ENCODE measurements around the gene VTI1A.
"Not testable (repeated sequence)": the region's sequence is repeated elsewhere in the genome, so short reads cannot be mapped to it uniquely, and the experiment has no call there.

The VTI1A gene

DNA sequence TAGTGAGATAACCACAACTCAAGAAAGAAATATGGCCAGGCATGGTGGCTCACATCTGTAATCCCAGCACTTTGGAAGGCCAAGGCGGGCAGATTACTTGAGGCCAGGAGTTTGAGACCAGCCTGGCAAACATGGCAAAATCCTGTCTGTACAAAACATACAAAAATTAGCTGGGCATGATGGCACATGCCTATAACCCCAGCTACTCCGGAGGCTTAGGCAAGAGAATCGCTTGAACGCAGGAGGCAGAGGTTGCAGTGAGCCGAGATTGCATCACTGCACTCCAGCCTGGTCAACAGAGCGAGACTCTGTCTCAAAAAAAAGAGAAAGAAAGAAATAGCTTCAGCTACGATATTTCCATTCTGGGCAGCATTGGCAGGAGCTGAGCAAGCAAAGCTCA is 143.8 kb downstream of the VTI1A start:
- not testable (repeated sequence) for DNase-seq

DNA sequence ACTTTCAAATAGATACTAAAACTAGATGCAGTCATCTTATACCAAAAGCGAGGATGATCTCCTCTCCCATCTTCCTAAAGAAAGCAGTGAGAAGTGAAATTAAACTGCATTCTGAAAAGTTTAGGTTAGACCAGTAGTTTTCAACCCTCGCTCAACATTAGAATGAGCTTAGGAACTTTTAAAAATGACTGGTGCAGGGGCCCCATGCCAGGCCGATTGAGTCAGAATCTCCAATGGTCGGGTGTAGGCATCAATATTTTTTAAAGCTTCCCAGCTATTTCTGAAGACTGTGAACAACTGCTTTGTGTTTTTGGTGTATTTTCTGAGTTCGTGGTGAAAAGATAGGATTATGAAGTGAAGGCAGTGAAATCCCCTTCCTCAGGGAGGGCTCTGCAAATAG is 146.0 kb downstream of the VTI1A start:
- DNase-seq = no peak

DNA sequence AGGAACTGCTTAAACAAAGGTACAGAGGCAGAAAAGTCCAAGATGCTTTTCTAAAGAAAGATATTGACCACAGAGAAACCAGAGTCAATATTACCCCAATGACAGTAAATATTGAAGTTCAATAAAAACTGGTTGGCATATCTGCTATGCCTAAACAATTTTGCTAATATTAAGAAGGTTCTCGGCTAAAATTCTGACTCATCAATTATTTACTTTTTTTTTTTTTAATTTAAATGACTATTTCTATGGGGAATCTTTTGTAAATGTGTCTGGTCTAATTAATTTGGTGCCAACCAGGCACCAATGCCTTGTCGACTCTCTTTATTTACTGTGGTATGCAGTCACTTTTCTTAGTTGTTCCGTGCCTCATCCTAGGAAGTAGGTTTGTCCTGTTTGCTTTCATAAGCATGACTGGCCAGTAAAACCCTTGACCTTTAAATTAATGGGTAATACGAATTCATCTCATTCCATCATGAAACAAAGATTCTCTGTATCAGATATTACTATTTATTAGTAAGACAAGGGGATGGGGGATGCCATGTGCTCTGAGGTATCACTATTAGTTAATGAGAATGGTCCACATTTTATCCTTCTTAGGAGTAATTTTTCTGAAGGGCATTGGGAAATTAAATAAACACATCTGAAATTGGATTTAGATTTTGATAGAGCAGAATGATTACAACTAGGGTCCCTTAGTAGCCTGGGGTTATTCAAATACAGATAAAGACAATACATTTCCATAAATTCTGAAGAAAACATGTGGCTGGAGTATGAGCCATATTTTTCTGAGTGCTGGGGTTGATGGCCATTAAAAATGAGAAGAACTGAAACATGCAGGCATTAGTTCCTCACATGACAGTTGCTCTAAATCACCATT is 154.4 kb downstream of the VTI1A start:
- DNase-seq = no peak

DNA sequence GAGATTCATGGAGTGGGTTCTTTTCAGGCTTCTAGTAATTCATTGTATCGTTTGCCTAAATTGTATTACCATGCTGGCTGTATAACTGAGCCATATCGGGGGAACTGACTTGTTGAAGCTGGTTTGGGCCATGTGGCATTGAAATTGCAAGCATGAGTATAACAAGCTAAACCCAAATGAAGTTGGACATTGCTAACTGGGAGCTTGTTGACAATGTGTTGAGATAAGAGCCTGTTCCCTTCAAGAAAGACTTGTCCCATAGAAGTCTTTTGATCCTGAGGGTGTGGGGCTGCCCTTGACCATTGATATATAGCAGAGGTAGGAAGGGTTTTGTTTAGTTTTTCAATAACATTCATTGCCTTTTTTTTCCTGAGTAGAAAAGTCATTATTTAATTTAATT is 156.0 kb downstream of the VTI1A start:
- DNase-seq = no peak

DNA sequence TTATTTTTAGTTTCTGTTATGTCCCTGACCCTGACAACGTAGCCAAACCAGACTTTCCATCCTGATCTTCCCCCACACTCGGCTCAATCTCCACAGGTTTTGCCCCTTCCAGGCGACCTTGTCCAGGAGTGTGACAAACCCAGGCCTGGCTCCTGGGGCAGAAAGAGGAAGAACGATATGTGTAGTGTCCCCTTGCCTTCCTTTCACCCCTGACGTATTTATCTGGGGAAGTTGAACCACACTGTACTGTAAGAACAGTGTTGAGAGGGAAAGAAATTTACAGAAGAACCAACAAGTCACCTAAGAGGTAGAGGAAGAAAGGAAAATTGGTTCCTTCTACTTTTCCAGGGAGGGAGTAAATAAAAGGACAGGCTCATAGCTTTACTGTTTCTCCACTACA is 158.0 kb downstream of the VTI1A start:
- no peak for DNase-seq

DNA sequence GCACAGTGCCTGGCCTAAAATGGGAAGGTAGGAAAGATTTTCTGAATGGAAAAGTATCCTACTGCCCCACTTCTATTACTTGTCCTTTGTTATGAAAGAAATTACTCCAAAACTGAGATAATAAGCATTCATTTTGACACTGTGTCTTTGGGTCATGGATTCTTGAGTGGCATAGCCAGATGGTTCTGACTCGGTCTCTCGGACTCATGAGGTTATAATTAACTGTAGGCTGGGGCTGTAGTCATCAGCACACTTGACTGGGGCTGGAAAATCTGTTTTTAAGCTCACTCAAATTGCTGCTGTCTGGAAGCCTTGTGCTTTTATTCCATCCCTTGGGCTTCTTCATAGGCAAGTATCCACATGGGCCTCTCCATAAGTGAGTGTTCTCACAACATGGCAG is 160.5 kb downstream of the VTI1A start:
- DNase-seq = no peak

DNA sequence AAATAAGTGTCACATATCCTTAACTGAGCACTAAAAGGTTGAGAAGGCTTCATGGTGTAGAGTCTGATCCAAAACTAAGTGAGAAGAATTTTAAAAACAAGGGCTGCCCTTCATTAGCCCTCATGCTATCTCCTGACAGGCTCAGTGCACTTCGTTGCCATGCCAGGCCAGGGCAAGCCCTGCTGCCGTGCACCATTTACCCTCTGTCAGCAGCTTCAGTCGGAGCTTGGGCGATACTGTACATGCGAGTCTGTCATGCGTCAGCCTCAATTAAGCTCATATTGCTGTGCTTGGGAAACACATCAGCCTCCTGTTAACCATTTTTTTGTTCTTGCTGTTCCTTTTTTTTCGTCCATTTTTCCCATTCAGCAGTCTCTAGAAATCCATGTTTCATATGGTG is 166.6 kb downstream of the VTI1A start:
- DNase-seq = no peak

DNA sequence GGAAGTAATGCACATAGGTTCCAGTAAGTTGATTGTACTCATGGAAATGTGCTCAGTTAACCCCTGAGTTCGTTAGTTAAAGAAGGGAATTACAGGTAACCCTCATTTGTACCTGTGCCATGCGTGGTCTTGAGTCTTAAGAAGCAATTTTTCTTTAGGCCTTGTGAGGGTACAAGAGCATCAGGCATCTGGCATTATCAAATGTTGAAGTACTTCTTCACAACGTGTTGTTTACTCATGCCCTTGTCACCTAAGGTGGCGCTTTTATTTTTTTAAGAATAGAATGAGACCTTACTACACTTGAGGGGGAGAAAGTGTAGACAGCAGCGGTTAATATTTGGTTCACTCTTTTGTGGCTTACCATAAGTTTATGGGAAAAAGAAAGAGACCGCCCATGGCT is 167.1 kb downstream of the VTI1A start:
- DNase-seq = no peak

DNA sequence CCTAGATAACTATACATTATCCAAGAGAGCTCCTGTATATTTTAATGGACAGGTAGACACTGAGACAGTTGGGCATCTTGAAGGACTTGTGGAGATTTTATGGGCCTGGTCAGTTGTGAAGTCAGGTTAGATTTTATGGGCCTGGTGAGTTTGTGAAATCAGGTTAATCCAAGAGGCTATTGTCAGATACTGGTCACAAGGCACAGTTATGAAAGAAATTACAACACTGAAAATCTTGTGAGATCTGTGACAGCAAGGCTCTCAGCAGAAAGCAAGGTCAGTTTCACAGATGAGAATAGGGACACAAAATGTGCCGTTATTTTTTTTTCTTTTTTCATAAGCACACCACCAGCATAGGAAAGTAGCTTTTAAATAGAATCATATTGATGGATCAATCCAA is 167.6 kb downstream of the VTI1A start:
- DNase-seq = no peak

DNA sequence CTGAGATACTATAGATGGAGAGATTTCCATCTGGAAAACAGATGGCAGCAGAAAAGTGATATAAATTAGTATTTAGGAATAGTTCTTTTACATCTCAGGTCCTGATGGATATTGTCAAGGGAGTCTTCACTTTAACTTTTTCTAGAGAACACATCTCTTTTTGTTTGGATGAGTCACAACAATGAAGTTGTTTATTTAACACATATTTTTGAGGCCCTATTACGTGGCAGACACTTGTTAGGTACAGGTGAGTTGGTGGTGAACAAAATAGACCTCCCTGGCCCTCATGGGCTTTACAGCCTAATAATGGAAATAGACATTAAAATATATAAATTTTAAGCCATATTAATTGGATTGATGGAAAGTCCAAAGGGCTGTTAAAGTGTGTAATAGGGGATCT is 168.3 kb downstream of the VTI1A start:
- no peak for DNase-seq

DNA sequence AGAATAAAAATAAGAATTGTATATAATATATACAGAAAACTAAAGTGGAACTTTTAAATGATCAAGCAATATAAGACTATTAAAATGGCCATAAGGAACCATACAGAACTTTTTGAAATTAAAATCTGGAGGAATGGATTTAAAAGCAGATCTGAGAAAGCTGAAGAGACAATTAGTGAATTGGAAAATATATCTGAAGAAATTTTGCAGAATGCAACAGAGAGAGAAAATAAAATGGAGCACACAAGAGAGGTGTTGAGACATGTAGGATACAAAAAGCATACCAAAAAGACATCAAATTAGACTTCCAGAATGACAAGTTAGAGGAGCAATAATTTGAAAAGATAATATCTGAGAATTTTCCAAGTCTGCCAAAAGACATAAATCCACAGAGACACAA is 169.6 kb downstream of the VTI1A start:
- no peak for DNase-seq

DNA sequence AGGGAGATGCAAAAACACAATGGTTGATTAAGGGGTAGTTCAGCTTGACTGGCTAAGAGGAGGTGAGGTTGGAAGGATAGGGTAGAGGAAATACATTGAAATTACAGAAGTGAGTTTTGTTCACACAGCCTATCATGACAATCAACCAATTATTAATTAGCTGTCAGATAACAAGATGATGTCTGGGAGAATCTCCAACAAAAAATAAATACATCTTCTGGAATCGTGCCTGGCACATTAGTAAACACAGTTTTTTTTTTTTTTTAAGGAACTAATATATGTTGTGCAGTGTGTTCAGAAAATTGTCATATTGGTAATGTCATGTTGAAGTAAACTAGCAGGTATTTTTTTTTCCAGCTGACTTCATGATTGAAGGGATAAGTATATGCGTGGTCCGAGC is 171.8 kb downstream of the VTI1A start:
- DNase-seq = no peak

DNA sequence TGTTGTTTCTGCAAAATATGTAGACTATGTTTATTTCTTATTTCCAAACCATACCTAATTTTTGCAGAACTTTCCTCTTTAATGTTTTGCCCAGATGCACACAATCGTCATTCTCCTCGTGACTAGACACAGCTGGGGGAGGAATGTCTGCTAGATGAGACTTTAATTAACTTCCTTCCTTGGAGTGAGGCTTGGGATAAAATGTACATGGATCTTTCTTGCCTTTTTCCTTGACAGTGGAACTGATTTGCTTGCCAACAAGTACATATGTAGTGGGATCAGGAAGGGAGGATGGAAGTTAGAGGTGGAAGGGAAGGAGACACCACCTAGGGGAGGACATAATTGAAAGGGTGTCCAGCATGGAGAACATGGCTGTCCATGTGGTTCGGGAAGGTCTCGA is 172.5 kb downstream of the VTI1A start:
- no peak for DNase-seq

DNA sequence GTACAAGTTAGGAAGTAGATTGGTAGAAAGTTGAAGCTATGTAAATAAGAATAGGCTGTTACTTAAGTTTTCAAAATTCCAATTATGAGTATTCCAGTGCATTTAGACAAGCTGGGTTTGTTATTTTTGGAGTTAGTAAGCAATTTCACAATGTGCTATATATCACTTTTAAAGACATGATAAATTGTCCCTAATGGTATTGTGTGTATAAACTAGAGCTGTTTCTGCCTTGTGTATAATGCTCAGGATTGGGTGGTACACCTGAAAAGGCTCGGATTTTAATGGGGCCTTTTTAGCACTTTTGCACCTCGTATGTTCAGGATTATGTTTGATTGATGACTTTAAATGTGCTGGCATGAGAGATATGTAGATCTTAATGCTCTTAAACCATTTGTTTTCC is 175.8 kb downstream of the VTI1A start:
- DNase-seq = no peak

DNA sequence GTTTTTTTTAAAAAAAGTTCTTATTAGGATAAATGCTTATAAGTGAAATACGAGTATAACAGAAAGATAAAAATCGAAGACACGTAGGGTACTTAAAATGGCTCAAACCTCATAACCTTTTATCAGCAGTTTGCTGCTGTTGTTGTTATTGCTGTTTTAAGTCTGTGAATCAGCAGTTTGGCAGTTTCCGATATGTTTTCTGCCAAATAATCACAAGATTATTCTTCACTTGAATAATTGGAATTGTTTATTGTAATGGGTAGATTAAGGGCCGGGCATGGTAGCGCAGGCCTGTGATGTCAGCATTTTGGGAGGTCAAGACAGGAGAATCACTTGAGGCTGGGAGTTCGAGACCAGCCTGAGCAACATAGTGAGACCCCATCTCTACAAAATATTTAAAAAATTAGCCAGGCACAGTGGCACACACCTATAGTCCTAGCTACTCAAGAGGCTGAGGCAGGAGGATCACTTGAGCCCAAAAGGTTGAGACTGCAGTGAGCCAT is 177.6 kb downstream of the VTI1A start:
- no peak for DNase-seq

DNA sequence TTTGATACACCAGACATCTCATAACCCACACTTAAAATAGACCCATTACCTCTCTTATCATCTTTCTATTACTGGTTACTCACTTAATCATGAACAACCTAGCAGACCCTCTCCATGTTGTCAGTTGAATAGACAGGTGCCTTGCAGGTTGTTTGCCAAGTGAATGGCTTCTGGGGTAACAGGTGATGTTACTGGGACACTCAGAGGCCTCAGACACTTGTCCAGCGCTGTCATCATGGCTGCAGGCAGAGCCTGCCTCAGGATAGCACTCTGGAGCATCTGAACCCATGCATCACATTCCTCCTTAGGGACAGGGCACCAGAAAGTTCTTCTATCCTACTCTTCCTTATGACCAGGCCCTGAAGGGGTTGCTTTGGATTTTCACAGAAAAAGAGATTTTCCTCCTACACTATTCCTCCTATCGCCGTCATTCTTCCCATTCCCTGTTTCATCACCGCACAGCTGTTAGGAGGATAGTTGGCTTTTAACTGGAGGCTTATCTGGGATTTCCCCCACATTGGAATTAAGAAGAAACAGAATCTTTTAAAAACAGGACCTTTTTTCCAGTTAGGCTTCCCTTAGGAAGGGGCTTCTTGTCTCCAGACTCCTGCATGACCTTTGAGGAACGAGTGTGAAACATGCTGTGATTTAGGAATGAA is 182.1 kb downstream of the VTI1A start:
- DNase-seq = no peak

DNA sequence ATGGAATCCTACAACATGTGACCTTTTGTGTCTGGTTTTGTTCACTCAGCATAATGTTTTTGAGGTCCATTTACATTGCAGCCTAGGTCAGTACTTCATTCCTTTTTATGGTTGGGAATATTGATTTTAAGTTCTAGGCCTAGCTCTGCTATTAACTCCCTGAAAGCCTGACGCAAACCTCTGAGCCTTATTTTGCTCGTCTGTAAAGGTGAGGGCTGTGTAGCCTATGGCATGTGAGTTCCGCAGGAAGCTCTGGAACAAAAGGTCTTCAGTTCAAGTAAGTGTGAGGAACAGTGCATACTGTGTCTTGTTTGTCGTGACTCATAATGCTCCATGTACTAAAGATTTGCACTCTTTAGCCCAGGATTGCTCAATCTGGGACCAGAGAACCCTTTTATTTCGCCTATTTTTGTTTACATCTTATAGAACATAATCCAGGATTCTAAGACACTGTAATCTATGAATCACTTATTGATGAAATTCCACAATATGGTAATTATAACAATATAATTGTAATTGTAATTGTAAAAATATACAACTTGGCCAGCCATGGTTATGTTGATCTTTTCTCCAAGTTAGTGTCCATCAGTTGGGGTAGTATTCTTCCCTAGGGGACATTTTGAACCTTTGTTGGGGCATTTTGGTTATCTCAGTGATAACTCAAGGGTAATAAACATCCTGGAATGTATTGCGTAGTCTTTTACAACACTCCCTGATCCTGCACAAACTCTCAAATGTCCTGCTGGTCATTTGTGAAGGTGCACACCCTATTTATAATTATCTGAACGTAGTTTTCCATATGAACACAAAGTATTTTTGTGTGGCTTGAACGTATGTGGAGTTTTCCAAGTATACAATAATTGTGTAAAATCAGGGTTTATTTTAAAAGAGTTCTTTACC is 184.7 kb downstream of the VTI1A start:
- DNase-seq = no peak

DNA sequence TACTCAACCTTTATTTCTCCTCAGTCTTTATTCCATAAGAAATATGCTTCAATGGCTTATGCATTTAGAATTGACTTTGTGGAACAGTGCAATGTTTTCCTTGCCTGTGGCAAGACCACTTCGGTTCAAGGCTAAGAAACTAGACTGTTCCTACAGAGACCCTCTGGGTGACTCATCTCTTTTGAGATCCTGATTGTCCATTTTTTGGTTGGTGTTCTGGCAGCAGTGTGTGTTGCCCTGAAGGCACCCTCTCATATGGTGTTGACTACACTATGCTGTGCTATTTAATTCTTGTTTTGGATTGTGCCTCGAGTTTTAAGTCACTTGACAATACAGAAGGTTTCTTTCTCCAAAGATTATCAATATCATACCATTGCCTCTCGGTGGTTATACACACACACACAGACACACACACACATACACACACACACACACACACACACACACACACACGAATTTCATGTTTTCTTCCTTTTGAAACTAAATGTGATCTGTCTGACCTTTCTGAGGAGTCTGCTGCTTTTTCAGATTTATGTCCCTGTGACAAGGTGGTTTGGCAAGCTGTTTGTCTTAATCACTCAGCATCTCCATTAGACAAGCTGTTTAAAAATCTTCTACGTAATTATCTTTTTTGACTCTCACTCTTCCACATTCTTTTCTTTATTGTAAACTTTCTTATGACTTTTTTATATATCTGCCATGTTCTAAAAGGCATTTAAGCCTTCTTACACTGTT is 187.2 kb downstream of the VTI1A start:
- DNase-seq = no peak

DNA sequence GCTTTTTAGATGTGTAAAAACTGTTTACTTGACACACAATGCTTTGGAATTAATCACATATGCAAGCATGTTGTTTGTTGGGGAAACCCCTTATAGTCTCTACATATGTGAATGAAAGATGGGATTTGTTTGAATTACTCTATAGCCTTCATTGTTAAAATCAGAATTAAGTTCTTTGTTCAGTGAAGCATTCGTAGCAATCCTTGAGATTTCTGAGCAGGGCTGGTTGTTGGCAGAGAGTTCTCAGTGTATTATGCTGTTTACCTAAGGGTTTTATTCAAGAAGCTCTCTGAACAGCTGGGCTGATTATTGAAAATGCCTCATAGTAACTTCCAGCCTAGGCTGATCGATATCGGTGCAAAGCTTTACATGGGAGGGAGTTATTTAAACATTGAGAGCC is 190.9 kb downstream of the VTI1A start:
- DNase-seq = no peak

DNA sequence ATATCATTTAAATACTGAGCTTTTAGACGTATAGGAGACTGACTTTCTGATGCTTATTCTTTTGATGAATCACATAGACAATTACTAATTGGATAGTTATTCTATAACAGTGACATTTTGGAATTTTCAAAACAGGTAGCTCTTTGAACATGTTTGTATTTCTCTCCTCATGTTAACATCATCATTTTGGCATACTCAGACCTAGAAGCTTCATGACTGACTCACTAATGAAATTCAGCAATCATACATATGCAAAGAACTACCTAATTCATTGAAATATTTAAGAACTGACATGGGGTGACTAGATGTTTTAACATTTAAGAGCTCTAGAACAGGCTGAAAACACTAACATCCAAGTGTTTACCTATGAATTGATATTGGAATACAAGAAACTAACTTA is 192.3 kb downstream of the VTI1A start:
- DNase-seq = no peak

DNA sequence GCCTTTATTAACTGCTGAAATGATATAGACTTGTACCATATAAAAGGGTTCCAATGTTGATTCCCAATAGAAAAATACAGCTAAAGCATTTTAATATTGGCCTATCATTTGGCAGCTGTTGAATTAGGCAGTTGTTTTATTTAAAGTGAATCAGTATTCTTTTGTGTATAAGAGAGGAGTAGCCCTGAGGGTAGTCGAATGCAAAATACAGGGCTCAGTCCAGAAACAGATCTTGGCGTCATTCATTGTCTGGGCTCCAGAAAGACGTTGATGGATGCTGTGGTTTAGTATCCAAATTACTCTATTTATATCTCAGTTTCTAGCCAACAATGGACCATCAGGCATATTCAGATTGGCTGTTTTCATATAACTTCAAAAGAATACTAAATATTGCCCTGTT is 193.6 kb downstream of the VTI1A start:
- no peak for DNase-seq

DNA sequence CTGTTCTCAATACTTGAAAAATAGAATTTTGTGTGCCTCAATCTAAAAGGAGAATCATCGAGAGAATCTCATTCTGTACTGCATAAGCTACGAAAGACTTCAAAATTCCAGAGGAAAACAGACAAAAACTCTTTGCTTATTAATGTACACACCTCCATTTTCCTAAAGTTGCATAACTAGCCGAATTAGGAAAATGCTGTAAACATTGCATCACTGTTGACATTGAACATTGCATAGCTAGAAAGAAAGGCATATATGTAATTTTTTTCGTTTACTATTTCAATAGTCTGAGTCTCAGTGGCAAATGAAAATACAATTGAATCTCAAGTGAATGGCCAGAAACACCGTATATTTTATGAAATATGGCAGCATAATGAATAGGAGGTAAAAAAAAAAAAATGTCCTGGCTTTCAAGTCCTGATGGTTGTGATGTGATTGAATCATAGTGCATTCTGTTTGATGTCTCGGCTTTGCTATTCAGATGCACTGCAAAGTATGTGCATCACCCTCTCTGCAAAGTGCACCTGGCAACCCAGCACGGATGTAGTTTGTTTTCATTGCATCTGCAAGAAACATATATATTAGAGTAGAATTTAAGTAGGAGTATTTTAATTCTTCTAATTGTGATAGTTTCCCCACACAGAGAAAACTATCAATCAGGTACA is 196.7 kb downstream of the VTI1A start:
- no peak for DNase-seq

Data from NCI-H2227 treated with DMSO at 0.1 percent for 48 hours (cell line).